Ramos (cell line): ENCODE data around the gene AKT1.

ENCODE experiments used
- in situ Hi-C: fragments of 300-500 bp; cut with MboI; formaldehyde crosslinking; loops from one replicate; pipeline ENCODE4 v1.14.3; 2022; ENCODE audit warnings: low sequenced_read_pairs; ENCODE audit not compliant: unreplicated experiment

Gene AKT1

DNA sequence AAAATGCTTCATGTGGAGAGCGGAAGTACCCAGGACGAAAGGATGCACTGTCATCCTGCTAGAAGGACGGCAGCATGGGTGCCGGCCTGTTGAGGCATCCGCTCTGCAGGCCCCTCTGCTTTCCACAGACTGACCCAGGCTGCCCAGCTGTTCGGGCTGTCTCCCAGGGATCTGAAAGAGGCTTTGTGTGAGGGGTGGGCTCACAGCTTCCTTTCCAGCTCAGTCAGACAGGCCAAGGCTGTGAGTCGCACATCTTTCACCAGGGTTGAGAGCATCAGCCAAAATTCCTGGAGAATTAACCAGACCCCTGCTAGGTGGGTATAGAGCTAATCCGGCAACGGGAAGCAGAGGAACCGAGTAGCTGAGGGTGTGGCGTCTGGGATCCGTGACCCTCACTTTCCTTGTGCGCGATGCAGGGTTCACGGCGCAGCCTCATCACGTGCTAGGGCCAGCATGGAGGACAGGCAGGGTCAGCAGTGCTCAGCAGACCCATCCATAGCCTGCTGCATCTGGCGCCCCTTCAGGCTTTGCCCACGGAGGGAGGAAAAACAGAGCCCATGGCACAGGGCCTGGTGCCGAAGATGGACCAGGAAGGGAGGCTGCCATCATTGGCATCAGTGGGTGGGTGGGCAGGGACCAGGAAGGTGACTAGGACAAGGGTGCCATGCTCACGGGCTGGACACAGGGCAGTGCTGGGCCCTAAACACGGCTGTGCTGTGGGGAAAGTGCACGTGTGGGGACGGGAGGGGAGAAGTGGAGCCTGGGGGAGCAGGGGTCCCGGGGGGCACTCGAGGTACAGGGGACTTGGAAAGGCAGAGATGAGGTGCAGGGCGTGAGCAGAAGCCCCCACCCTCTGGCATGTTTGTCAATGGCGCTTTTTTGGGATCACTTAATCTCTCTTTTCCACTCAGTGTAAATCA is 51.8 kb downstream of the AKT1 start:
- in situ Hi-C loops, result no loop called here

DNA sequence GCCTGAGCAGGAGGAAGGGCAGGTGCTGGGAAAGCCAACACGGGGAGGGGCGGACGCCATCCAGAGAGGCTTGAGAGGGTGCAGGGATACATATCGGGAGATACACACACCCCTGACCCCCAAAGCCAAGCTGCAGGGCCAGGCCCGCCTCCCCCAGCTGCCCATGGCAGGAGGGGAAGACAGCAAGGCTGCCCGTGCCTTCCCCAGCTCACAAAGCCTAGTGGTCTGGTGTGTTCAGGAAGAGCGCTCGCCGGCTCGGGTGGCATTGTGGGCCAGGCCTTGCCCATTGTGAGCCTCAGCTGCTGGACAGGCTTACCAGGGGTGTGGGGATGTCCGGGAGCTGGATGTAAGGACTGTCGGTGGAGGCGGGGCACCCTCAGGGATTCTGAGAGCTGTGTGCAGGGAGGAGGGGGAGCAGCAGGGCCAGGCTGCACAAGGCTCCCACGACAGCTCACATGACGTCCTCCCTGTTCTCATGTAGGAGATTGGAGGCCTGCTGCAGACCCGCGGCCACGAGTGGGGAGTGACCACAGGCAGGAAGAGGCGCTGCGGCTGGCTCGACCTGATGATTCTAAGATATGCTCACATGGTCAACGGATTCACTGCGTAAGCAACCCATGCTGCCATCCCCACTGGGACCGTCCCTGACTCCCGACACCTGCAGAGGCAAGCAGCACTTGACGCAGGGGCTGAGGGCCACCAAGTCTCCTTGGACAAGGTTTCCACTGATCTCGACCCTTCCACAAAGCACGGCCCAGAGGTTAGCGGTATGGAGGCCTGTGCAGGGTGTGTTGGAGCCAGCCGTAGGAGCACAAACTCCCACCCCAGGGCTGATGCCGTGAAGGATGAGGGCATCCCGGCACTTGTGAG is 52.7 kb downstream of the AKT1 start:
- in situ Hi-C loops, result no loop called here

DNA sequence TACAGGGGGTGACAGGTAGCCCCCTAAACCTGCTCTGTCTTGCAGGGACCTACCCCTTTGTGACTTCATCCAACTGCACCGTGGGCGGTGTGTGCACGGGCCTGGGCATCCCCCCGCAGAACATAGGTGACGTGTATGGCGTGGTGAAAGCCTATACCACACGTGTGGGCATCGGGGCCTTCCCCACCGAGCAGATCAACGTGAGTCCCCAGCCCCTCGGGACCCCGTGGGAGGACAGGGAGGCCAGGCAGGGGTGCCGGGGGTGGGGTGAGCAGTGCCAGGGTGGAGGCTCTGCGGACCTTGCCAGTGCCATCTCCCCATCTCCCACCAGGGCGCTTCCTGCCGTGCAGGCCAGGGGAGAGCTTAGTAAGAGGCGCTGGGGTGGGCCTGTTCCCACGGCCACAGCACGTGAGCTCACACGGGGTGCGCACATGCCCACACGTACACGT is 53.7 kb downstream of the AKT1 start:
- in situ Hi-C loops, result no loop called here

DNA sequence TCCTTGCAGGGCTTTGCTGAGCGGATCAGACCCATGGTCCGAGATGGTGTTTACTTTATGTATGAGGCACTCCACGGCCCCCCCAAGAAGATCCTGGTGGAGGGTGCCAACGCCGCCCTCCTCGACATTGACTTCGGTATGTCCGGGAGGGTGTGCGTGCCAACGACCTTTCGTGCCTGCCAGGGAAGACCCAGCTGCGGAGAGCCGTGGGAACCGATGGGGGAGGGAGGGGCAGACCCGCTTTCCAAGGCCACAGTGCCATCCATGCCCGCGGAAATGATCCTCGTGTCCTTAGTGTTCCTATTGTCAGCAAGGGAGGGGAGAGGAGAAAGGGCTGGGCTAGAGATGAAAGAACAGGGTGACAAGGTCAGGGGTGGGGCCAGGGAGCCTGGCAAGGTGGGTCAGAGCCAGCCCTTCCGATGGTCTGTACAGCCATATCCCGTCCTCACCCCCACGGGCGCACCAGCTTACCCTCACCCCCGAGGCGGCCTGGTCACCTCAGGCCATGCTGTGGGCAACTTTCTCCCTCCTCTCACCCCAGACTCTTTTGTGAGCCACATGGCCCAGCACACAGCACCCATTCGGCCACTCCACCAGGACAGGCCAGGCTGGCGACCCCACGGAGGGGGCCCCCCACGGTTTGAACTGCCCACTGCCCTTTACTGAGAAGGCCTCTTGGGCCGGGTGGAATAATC is 54.3 kb downstream of the AKT1 start:
- in situ Hi-C loops, result no loop called here

DNA sequence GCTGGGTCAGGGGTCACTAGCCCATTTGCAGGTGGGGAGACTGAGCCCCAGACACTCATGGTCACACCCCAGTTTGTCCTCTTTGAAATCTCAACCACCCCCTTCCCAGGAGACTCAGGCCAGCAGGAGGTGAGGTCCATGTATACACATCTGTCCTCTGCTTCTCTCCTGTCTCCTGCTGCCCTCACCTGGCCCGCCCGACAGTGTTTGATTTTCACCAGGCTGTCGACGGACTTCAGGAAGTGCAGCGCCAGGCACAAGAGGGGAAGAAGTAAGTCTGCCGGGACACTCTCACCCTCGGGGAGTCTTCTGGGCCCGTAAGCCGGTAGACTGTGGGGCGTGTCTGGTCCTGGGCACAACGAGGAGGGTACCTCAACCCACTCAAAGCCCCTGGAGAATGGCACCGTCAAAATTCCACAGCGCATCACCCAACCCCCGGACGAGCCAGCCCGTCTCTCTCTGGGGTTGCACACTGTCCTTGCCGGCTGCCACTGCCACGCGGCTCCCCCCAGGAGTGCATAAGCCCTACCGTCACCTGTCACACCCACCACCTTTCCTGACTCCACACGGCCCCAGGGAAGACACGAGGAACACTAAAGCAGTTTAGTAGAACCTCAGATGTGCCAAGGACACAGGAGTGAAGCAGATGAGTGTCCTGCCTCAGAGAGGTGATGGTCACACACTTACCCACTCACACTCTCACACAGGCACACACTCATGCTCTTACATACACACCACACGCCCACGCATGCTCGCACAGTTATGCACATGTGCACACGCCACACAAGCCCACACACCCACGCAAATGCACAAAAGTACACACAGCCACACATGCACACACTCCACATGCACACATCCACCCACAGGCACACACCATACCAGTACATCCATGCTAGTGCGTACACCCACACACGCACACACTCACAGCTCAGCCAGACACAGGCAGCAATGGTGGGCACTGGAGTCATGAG is 55.7 kb downstream of the AKT1 start:
- in situ Hi-C loops, result no loop called here

DNA sequence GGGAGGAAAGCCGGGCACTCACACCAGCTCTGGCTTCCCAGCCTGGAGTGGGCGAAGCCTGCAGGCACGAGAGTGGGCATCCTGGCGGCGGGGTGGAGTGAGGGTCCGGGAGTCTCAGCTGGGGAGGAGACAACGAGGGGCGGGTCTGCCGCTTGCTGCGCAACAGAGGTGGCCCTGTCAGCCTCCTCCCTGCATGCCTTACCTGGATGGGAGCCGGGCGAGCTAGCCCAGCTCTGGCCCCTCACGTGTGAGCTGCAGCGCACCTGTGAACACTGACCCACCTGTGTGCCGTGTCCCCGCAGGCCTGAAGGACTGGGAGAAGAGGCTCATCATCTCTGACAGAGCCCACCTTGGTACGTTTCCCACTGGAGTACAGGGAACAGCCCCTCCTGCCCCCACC is 56.5 kb downstream of the AKT1 start:
- in situ Hi-C loops, result no loop called here

DNA sequence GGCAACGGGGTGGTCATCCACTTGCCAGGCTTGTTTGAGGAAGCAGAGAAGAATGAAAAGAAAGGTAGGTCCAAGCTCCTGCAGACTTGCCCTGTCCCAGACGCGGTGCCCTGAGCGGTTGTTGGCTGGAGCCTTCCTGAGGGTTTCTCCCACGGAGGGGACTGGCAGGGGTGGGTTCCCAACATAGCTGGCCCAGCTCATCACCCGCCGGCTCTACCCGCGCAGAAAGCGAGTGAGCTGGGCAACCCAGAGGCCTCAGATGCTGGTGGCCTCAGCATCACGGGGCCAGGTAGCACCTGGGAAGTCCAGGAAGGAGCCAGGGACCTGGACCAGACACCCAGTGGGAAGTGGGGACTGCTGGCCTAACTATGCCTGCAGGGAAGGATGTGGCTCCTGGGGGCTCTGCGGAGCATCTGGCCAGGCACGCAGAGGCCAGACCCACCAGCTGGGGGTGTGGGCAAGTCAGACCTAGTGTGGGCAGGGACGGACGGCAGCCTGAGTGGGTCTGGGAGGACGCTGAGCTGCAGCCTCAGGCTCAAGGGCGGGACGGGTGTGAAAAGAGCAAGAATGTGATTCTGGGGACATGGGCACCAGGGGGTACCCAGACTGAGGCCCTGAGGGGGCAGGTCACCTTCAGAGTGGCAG is 57.1 kb downstream of the AKT1 start:
- in situ Hi-C loops, result no loop called here

DNA sequence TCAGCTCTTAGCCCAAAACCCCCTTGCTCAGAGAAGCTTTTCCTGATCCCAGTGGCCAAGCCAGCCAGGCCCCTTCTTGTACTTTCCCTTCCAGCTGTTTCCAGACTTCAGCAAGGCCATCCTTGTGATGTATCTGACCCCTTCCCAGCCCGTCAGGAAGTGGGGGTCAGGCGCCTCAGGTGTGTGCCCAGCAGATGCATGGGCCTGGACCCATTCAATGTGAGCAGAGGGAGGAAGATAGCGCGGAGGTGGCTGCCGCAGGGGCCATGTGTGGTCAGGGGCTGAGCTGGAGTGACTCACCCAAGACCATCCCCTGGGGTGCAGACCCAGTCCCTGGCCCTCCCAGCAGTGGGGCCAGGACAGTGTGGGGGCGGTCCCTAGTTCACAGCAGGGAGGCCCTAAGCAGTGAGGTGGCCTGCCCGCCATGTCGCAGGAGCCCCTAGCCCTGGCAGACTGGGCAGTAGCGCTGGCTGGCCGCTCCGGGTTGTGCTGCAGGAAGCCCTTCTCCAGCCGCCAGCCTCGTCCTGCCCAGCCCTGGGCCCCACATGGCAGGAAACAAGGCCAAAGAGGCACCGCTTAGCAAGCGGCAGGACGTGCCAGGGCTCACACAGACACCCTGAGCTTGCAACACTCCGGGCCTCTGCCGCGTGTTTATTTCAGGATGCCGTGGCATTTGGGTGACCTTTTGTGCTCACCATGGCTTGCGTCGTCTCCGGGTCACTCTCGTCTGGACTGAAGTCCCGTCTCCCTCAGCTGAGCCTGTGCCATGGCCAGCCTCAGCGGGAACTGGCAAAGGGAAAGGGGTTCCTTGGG is 59.5 kb downstream of the AKT1 start:
- in situ Hi-C loops, result no loop called here

DNA sequence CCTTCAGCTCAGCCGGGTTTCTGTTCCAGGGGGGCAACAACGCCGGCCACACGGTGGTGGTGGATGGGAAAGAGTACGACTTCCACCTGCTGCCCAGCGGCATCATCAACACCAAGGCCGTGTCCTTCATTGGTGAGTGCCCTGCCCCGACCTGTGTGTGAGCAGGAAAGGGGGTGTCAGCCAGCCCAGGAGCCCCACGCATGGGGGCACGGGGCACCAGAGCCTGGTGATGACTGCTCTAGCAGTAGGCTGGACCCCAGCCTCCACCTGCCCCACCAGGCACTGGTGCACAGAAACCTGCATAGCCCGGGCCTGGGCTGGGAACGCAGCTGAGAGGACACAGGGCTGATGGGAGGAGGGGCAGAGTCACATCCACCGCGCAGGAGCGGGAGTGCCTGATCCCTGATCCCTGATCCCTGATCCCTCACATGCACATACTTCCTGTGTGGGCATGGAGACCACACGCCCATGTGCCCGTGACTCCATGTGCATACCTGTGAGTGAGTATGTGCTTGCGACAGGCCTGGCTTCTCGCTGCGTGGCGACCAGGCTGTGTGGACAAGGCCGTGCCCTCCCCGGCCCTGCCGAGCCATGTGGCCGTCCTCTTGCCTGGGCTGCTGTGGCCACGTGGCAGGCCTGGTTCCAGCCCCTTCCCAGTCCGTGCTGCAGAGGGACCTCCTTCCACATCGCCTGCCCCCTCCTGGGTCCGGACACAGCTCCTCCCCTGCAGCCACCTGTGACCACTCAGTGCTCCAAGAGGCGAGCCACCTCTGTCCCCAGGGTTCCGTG is 60.4 kb downstream of the AKT1 start:
- in situ Hi-C loops, result no loop called here

DNA sequence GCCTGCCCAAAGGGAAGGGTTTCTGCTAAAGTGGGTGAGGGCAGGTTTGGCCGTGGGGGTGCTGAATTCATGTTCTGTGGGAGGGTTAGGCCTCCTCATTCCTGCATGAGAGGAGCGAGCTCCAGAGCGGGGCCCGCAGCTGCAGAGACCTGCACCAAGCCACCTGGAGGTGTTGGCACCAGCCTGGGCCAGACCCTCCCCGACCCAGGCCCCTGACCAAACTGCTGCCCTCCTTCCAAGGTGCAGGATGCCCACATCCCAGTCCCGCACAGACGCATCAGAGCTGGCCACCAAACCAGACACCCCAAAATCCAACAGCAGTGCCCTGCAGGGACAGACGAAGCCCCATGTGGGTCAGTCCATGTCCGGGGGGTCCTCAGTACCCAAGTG is 61.0 kb downstream of the AKT1 start:
- in situ Hi-C loops, result no loop called here

DNA sequence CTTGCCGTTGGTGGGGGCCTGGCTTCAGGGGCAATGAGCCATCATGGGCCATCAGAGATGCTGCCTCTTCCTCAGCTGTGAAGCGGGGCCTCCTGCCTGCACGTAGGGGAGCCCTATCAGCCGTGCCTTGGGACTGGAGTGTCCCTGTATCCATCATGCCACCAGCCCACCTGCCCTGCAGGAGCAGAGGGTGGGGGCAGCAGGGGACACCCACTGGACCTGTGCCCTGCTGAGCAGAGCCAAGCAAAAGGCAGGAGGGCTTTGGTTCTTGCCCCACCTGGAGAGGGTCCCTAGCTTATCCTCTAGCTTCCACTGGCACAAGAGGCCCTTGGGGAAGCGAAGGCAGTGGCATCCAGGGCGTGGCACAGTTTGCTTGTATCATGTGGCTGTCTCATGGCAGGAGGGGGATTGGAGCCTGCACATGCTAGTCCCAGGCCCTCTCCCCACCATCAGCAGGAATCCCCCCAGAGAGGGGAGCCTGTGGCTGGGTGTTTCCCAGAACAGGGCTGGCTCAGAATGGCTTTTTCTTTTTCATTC is 61.4 kb downstream of the AKT1 start:
- in situ Hi-C loops, result no loop called here

DNA sequence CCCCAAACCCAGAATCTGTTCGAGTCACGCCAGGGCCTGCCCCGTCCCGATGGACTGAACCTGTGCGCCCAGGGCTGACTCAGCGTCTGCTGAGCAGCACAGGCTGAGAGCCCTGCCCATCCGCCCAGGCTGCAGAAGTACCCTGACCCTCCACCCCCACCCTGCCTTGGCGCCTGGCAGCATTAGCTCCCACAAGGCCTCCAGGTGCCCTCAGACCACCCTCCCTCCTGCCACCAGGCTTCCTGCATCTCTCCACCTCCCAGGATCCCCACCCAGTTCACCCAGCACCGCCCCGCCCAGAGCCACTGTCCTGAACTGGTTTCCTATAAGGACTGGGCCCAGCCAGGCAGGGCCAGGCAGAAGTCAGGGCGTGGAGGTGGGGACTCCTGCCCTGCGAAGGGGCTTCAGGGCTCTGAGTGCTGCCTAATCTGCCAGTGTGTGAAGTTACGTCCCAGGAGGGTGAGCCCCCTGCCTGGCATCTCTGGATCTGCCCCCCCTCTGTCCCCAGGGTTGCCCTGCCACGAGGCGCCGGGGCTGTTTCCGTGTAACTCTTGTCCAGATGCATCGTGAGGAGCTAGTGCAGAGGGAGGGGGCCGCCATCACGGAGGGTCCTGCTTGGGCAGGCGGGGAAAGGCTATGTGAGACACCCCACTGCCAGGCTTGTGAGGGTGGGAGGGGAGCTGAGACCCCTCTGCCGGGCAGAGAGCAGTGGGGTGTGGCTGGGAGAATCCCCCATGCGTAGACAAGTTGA is 62.4 kb downstream of the AKT1 start:
- in situ Hi-C loops, result no loop called here

DNA sequence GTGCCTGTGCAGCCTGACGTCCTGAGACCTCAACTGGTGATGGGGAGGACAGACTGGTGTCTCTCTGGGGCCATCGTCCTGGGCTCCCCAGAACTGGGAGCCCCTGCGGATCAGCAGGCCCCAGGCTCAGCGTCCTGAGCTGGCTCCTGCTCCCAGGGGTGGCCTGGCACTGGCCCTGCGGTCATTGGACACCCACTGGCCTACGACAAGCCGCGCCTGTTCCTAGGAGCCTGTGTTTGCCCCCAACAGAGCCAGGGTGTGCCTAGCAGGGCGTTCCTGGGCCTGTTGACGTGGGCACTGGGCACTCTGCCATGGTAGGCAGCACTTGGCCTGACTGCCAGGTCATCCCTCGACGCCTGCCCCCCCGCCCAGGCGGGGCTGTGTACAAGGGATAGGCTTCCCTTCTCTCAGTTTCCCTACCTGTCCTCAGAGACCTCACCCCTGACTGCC is 63.2 kb downstream of the AKT1 start:
- in situ Hi-C loops, result no loop called here

DNA sequence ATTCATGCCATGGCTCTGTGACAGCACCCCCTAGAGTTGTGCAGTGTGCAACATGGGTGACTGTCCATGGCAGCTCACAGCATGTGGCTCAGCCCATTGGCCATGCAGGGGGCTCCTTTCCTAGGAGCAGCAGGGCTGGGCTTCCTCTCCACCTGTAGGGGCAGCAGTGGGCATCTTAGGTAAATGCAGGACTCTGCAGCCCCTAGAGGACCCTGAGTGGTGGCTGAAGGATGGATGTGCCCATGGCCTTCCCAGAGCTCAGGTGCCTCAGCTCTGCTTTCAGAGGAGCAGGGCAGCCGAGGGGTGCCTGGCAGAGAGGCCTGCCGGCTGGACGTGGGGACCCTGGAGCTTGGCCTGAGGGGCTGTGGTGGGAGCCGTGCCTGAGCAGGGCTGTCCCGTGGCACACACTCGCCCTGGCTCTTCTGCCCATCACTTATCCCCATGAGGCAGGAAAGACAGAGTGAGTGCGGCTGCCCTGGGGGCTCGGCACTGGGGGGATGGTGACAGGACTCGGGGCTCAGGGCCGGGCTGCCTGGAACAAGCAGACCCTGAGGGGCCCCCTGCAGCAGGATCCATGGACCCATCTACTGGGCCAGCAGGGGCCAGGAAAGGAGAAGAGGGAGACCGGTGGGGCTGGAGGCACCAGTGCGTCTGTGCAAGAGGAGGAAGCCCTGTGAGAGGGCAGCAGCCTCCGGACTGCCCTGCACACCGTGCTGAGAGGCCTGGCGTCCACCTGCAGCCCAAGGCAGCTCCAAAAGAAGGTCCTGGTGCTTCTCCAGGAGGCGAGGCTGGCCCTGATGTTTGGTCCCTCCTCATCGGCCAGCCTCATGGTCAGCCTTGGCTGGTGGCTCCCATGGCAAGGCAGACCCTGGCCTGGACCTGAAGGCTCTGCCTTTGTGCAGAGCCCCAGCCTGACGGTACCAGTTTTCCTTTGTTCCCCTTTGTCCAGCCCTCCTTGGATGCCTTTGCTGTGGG is 63.9 kb downstream of the AKT1 start:
- in situ Hi-C loops, result no loop called here

DNA sequence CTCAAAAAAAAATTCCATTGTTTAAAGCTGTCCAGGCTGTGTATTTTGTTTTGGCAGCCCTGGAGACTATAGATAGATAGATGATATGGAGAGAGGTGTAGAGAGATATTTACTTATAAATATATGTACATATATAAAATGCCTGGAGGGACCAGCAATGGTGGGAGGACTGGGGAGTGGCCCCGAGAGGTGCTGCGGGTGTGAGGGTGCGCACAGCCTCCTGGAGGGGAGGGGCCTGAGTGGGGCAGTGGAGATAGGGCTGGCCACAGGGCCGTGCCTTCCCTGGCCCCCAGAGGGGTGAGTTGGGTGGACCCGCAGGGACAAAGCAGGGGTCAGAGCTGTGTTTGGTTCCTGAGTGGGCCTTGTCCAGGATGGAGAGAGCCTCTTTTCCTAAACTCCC is 65.1 kb downstream of the AKT1 start:
- in situ Hi-C loops, result no loop called here
